Activated B cell treated with CpG ODN at 0.5 μM for 24 hours (primary cell): ENCODE results near the gene CD300LF. TPM values are rescaled to one million over a fixed set of nuclear protein-coding genes. Genes with fewer than 3 reads are reported as not detected.

ENCODE experiments used
- ATAC-seq: fragments of 200-7000 bp; cut with Tn5 transposase; one replicate; pipeline ENCODE4 v1.10.0; 2021; ENCODE audit warnings: low read depth, mild to moderate bottlenecking, moderate library complexity
- CTCF ChIA-PET: fragments of 350-600 bp; sonication (Branson Sonifier 250); formaldehyde crosslinking; loops from one replicate; lab custom pipeline; 2021; ENCODE audit warnings: antibody characterized with exemption; lab: Charles Lee
- POLR2A ChIA-PET: fragments of 350-600 bp; sonication (Branson Sonifier 250); formaldehyde crosslinking; loops from one replicate; lab custom pipeline; 2021; ENCODE audit warnings: antibody characterized with exemption; lab: Charles Lee
- DNase-seq: peaks from one replicate; pipeline ENCODE4 v3.0.0; 2022
- H3K27ac Mint-ChIP-seq: one replicate; pipeline ENCODE4 v1.8.0; 2020; ENCODE audit warnings: mixed read lengths
- H3K27me3 Mint-ChIP-seq: one replicate; pipeline ENCODE4 v1.8.0; 2021; ENCODE audit warnings: mixed read lengths
- H3K36me3 Mint-ChIP-seq: one replicate; pipeline ENCODE4 v1.8.0; 2021; ENCODE audit warnings: low read depth, mixed read lengths
- H3K4me1 Mint-ChIP-seq: one replicate; pipeline ENCODE4 v1.8.0; 2021; ENCODE audit warnings: mixed read lengths
- H3K4me3 Mint-ChIP-seq: one replicate; pipeline ENCODE4 v1.8.0; 2020; ENCODE audit warnings: mild to moderate bottlenecking, mixed read lengths
- H3K9me3 Mint-ChIP-seq: one replicate; pipeline ENCODE4 v1.8.0; 2020; ENCODE audit warnings: mixed read lengths
- intact Hi-C: fragments of 100-400 bp; cut with micrococcal nuclease; formaldehyde crosslinking; loops from one replicate; pipeline ENCODE4 v1.15.1; 2024
- total RNA-seq: library from RNA; stranded (reverse); gene quantifications from 2 replicates; pipeline ENCODE4 v1.2.3, GENCODE V29; 2022
- TF ChIP-seq, protein P1 (sequence below): fragments of 200-600 bp; IDR thresholded peaks from one replicate; pipeline ENCODE4 v1.8.0; 2022; ENCODE audit warnings: antibody characterized with exemption, mild to moderate bottlenecking

The CD300LF gene
- total RNA-seq, 1 donor from 2014 or later: 0.33 TPM

DNA sequence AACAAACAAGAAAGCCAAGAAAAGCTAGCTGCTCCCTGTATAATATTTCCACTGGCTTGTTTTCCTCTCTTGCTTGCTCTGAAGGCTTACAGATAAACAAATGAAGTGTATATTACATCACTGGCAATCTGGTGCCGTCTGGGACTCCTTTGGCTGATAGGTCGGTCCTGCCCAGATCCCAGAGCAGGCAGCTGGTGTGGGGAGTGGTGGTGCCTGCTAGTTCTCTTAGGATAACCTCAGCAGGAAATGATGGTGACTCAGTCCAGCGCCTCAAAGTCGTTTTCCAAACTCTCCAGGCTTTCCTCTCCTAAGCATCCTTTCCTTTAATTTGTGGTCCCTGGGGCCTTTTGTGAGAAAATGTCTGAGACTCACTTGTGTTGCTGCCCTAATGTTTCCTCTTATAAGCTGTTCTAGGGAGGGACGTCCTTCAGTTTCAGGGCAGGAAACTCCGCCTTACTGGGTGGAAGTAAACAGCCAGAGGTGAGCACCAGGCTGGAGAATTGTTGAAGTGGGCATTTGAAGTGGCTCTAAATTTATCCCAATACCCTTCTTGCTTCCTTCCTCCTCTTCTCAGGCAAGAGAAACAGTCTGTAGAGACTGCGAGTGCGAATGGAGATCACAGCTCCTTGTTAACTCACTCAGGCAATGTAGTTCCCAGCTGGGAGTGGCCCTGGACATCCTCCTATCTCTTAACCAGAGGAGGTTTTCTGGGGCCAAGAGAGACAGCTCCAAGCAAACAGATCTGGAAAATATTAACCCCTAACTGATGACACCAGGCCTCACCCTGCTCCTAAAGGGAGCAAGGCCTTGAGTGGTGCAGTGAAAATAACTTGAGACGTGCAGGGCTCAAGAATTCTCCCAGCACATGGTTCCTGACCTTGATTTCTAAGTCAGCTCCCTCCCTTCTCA is 34.9 kb downstream of the CD300LF start:
- peaks cover 22% of the 10 kb centered on the region for H3K4me1 Mint-ChIP-seq
- H3K4me3 Mint-ChIP-seq: peak overlapping the region; percentile 36
- no peaks in the 10 kb centered on the region for H3K36me3 Mint-ChIP-seq
- ATAC-seq (no peak), DNase-seq (no peak)
- TF ChIP-seq, protein P1, sequence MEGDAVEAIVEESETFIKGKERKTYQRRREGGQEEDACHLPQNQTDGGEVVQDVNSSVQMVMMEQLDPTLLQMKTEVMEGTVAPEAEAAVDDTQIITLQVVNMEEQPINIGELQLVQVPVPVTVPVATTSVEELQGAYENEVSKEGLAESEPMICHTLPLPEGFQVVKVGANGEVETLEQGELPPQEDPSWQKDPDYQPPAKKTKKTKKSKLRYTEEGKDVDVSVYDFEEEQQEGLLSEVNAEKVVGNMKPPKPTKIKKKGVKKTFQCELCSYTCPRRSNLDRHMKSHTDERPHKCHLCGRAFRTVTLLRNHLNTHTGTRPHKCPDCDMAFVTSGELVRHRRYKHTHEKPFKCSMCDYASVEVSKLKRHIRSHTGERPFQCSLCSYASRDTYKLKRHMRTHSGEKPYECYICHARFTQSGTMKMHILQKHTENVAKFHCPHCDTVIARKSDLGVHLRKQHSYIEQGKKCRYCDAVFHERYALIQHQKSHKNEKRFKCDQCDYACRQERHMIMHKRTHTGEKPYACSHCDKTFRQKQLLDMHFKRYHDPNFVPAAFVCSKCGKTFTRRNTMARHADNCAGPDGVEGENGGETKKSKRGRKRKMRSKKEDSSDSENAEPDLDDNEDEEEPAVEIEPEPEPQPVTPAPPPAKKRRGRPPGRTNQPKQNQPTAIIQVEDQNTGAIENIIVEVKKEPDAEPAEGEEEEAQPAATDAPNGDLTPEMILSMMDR: no peak
- H3K27me3 Mint-ChIP-seq: peaks cover 34% of the 10 kb centered on the region
- no peak overlapping the region for H3K27ac Mint-ChIP-seq
- H3K9me3 Mint-ChIP-seq: no peaks in the 10 kb centered on the region
- ChIA-PET POLR2A (interaction anchor here (0.6 kb wide), 1 partner anchor 40 kb away, joined by 3 read pairs; no protein-coding TSS in a partner anchor), CTCF (interaction anchor here (1.1 to 2.1 kb wide), 4 partner anchors 9 to 61 kb away, joined by 3 to 5 read pairs (median 4); no protein-coding TSS in a partner anchor)
- intact Hi-C loops: no loop called here

DNA sequence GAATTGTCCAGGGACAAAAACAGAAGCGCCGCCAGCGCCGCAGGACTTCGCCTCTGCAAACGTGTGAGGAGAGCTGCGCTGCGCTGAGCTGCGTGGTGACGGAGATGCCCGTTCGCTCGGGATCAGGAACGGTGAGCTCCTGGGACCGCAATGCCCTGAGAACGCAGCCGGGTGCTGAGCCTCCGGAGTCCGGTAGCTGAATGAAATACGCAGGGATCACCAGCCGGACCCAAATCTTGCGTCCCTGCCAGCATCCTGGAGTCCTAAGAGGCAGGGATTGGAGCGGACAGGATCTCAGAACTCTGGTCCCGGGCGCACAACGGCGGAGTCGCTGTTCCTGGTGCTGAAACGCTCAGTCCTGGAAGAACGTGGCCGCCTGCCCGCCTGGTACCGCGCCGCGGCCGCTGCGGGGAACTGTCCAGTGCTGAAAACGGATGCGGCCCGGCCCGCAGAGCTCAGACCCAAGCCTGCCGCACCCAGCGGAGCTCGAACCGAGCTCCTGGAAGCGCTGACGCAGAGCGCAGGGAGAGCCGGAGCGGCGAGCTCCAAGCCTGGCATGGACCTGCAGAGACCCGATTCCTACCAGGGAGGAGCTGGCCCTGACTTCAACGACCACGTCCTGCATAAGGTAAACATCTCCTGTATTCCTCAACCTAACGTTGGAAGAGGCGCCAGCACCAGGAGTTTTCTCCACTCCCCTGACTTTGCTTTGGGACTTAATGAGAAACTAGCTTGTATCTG is 41.5 kb downstream of the CD300LF start:
- CTCF ChIA-PET: interaction anchor here (1.3 to 2.3 kb wide), 2 partner anchors 14 to 67 kb away, joined by 4 to 10 read pairs; no protein-coding TSS in a partner anchor
- H3K27me3 Mint-ChIP-seq: peaks cover 66% of the 10 kb centered on the region
- ATAC-seq: peak; percentile 77
- H3K27ac Mint-ChIP-seq: no peak overlapping the region
- POLR2A ChIA-PET: no interaction called here
- no peaks in the 10 kb centered on the region for H3K36me3 Mint-ChIP-seq
- peaks cover 3% of the 10 kb centered on the region for H3K4me1 Mint-ChIP-seq
- H3K4me3 Mint-ChIP-seq: no peak overlapping the region
- intact Hi-C loops: no loop called here
- TF ChIP-seq, protein P1: no peak
- no peaks in the 10 kb centered on the region for H3K9me3 Mint-ChIP-seq
- DNase-seq: peak; percentile 29

DNA sequence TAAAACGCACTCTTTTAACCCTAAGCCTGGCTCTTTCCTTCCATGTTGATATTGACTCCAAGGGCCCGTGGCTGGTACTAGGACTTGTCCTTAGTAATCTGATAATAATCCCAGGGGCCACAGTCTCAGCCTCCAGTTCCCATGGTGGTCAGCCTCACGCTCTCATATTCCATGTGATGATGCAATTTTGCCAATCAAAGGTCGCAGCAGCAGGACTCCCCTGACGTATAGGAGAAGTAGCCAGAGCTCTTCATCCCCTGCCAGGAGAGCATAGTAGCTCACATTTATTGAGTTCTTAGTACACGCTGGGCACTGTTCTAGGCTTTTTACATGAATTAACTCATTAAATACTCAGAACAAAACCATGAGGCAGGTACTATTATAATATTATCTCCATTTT is 42.4 kb downstream of the CD300LF start:
- ATAC-seq: no peak
- H3K4me1 Mint-ChIP-seq: peaks cover 3% of the 10 kb centered on the region
- no peak overlapping the region for H3K27ac Mint-ChIP-seq

DNA sequence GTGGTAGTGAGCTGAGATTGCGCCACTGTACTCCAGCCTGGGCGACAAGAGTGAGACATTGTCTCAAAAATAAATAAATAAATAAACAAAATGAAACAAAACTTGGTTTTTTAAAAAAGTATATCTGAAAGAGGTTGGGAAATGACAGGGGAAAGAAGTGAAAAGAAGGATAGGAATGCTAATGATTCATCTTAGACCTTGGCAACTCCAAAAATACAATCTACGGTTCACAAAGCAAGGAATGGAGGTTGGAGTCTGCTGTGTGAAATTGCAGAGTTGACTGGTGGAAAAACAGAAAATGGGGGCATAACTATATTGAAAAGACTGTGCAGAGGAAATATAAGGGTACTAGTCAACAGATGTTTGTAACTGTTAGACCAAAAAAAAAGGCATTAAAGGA is 49.2 kb downstream of the CD300LF start:
- no peaks in the 10 kb centered on the region for H3K36me3 Mint-ChIP-seq
- no peak for ATAC-seq
- H3K27ac Mint-ChIP-seq: no peak overlapping the region
- peaks cover 4% of the 10 kb centered on the region for H3K9me3 Mint-ChIP-seq
- TF ChIP-seq, protein P1: no peak
- ChIA-PET CTCF (interaction anchor here (0.6 kb wide), 1 partner anchor 203 kb away, joined by 3 read pairs; no protein-coding TSS in a partner anchor), POLR2A (interaction anchor here (1.0 kb wide), 1 partner anchor 76 kb away, joined by 3 read pairs; no protein-coding TSS in a partner anchor)
- DNase-seq: no peak
- intact Hi-C loops: no loop called here
- H3K4me3 Mint-ChIP-seq: no peak overlapping the region
- peaks cover 51% of the 10 kb centered on the region for H3K27me3 Mint-ChIP-seq
- no peaks in the 10 kb centered on the region for H3K4me1 Mint-ChIP-seq

More for the DNA sequence above, 42.4 kb downstream of the CD300LF start:
- TF ChIP-seq, protein P1: no peak
- Mint-ChIP-seq H3K9me3 (no peaks in the 10 kb centered on the region), H3K27me3 (peaks cover 62% of the 10 kb centered on the region), H3K4me3 (no peak overlapping the region), H3K36me3 (no peaks in the 10 kb centered on the region)
- POLR2A ChIA-PET: no interaction called here
- CTCF ChIA-PET: interaction anchor here (2.3 kb wide), 1 partner anchor 13 kb away, joined by 10 read pairs; no protein-coding TSS in a partner anchor
- DNase-seq: no peak
- intact Hi-C loops: no loop called here
